Measurements from ENCODE around the gene SSUH2.

SSUH2 gene

DNA sequence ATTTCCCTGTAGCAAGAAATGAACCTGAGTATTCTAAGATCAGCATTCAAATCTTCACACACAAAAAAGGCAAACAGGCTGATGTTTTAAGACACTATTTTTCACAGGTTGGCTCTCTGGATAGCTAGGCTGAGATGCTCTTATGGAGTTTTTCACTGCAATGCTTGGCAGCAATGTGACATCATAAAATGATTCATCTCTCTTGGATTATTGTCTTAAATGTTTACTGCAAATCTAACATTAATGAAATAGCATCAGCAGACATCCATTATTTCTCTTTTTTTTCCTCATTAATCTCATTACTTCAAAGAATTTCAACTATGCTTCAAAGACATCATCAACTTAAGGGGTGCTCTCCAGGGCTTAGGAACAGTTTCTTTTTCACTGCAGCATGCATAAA, 23.6 kb upstream of the SSUH2 start:
- no peak overlapping the region for H3K4me3 ChIP-seq (replicated peaks; ENCODE audit: insufficient read depth, low read length)
- no peaks in the 10 kb centered on the region for H3K27me3 ChIP-seq (ENCODE audit: insufficient read depth, poor library complexity, severe bottlenecking)
- no peak for TF ChIP-seq POLR2AphosphoS5 (IDR thresholded peaks at IDR 0.05; ENCODE audit: low read depth)
- TF ChIP-seq, protein P1, sequence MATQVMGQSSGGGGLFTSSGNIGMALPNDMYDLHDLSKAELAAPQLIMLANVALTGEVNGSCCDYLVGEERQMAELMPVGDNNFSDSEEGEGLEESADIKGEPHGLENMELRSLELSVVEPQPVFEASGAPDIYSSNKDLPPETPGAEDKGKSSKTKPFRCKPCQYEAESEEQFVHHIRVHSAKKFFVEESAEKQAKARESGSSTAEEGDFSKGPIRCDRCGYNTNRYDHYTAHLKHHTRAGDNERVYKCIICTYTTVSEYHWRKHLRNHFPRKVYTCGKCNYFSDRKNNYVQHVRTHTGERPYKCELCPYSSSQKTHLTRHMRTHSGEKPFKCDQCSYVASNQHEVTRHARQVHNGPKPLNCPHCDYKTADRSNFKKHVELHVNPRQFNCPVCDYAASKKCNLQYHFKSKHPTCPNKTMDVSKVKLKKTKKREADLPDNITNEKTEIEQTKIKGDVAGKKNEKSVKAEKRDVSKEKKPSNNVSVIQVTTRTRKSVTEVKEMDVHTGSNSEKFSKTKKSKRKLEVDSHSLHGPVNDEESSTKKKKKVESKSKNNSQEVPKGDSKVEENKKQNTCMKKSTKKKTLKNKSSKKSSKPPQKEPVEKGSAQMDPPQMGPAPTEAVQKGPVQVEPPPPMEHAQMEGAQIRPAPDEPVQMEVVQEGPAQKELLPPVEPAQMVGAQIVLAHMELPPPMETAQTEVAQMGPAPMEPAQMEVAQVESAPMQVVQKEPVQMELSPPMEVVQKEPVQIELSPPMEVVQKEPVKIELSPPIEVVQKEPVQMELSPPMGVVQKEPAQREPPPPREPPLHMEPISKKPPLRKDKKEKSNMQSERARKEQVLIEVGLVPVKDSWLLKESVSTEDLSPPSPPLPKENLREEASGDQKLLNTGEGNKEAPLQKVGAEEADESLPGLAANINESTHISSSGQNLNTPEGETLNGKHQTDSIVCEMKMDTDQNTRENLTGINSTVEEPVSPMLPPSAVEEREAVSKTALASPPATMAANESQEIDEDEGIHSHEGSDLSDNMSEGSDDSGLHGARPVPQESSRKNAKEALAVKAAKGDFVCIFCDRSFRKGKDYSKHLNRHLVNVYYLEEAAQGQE (IDR thresholded peaks at IDR 0.05; ENCODE audit: insufficient replicate concordance, low read depth): no peak
- no peak for TF ChIP-seq SPI1 (IDR thresholded peaks at IDR 0.05; ENCODE audit: borderline replicate concordance, low read depth)
- TF ChIP-seq, protein P2, sequence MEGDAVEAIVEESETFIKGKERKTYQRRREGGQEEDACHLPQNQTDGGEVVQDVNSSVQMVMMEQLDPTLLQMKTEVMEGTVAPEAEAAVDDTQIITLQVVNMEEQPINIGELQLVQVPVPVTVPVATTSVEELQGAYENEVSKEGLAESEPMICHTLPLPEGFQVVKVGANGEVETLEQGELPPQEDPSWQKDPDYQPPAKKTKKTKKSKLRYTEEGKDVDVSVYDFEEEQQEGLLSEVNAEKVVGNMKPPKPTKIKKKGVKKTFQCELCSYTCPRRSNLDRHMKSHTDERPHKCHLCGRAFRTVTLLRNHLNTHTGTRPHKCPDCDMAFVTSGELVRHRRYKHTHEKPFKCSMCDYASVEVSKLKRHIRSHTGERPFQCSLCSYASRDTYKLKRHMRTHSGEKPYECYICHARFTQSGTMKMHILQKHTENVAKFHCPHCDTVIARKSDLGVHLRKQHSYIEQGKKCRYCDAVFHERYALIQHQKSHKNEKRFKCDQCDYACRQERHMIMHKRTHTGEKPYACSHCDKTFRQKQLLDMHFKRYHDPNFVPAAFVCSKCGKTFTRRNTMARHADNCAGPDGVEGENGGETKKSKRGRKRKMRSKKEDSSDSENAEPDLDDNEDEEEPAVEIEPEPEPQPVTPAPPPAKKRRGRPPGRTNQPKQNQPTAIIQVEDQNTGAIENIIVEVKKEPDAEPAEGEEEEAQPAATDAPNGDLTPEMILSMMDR (IDR thresholded peaks at IDR 0.05; ENCODE audit: insufficient read depth, low read length): no peak
- no peak for TF ChIP-seq GABPA (IDR thresholded peaks at IDR 0.05; ENCODE audit: low read depth)
- no peak for DNase-seq (ENCODE audit: low read depth in 1 of 2, low spot score in 1 of 2)
- H3K27ac ChIP-seq (replicated peaks): no peak overlapping the region

DNA sequence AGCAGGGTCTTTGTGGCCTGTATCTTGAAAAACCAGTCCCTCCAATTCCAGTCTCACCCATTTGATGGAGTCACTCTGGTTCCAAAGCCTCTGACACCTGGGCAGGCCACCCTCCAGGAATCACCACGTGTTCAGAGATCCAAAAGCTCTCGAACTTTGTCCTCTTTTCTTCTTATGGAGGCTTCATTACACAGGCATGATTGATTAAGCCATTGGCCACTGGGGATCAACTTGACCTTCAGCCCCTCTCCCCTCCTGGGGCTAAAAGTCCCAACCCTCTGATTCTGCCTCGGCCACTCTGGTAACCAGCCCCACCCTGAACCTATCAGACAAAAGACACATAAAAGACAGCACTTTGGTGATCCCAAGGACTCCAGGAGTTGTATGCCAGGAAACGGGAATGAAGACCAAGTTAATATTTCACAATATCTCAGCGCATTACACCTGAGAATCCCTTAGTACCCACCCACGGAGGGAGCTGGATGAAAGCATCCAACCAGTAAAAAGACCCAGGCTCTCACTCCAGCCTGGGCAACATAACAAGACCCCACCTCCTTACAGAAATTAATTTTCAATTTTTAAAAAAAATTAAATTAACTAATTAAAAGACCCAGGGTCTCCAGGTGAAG, 23.0 kb upstream of the SSUH2 start:
- no peaks in the 10 kb centered on the region for H3K27me3 ChIP-seq (ENCODE audit: insufficient read depth, poor library complexity, severe bottlenecking)
- TF ChIP-seq, protein P1 (IDR thresholded peaks at IDR 0.05; ENCODE audit: insufficient replicate concordance, low read depth): no peak
- no peak for TF ChIP-seq SPI1 (IDR thresholded peaks at IDR 0.05; ENCODE audit: borderline replicate concordance, low read depth)
- TF ChIP-seq GABPA (IDR thresholded peaks at IDR 0.05; ENCODE audit: low read depth): no peak
- TF ChIP-seq, protein P2 (IDR thresholded peaks at IDR 0.05; ENCODE audit: insufficient read depth, low read length): no peak
- no peak for TF ChIP-seq POLR2AphosphoS5 (IDR thresholded peaks at IDR 0.05; ENCODE audit: low read depth)
- no peak for DNase-seq (ENCODE audit: low read depth in 1 of 2, low spot score in 1 of 2)
- H3K4me3 ChIP-seq (replicated peaks; ENCODE audit: insufficient read depth, low read length): no peak overlapping the region
- H3K27ac ChIP-seq (replicated peaks): no peak overlapping the region

DNA sequence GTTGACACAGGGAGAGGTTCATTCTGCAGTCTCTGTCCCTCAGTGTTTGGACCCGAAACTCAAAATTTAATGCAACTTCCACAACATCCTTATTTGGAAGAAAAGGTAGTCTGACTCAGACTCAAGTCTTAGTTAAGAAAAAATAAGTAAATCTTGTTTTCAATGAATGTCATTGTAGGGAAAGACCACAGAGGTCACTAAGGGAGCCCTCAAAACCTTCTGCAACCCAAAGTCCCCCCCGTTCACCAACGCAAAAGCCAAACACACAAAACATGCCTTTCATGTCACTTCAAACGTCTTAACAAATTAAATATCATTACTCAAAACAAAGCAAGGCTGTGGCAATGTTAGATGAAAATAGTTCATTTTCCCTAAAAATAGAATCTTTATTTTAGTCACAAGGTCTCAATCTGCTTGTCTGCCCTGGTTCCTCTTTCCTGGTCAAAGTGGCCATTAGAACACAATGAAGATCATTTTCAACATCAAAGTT, 20.9 kb upstream of the SSUH2 start:
- TF ChIP-seq POLR2AphosphoS5 (IDR thresholded peaks at IDR 0.05; ENCODE audit: low read depth) (no peak), GABPA (IDR thresholded peaks at IDR 0.05; ENCODE audit: low read depth) (no peak), SPI1 (IDR thresholded peaks at IDR 0.05; ENCODE audit: borderline replicate concordance, low read depth) (no peak)
- TF ChIP-seq, protein P1 (IDR thresholded peaks at IDR 0.05; ENCODE audit: insufficient replicate concordance, low read depth): no peak
- TF ChIP-seq, protein P2 (IDR thresholded peaks at IDR 0.05; ENCODE audit: insufficient read depth, low read length): no peak
- DNase-seq (ENCODE audit: low read depth in 1 of 2, low spot score in 1 of 2): no peak
- no peak overlapping the region for H3K27ac ChIP-seq (replicated peaks)
- H3K4me3 ChIP-seq (replicated peaks; ENCODE audit: insufficient read depth, low read length): no peak overlapping the region
- H3K27me3 ChIP-seq (ENCODE audit: insufficient read depth, poor library complexity, severe bottlenecking): no peaks in the 10 kb centered on the region

All from HL-60 (cell line).